ENCODE data around the gene PNPLA3.

DNA sequence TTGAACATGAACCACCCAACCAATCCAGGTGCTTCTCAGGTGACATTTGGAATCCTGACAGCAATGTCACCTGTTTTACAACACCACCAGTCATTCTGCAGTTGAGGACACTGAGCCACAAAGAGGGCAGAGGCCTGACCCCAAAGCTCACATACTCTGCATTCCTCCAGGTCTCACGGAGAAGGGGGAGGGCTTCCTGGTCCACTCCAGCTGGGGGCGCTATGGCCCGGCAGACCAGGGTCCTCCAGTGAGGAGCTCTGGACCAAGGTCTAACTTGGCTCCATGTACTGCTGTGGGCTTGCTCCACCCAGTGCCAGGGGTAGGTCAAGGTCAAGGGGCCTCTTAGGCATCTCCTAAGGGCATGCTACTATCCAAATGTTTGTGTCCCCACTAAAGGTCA, 1.5 kb upstream of the PNPLA3 start:
- TF ChIP-seq, protein P1, sequence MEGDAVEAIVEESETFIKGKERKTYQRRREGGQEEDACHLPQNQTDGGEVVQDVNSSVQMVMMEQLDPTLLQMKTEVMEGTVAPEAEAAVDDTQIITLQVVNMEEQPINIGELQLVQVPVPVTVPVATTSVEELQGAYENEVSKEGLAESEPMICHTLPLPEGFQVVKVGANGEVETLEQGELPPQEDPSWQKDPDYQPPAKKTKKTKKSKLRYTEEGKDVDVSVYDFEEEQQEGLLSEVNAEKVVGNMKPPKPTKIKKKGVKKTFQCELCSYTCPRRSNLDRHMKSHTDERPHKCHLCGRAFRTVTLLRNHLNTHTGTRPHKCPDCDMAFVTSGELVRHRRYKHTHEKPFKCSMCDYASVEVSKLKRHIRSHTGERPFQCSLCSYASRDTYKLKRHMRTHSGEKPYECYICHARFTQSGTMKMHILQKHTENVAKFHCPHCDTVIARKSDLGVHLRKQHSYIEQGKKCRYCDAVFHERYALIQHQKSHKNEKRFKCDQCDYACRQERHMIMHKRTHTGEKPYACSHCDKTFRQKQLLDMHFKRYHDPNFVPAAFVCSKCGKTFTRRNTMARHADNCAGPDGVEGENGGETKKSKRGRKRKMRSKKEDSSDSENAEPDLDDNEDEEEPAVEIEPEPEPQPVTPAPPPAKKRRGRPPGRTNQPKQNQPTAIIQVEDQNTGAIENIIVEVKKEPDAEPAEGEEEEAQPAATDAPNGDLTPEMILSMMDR (IDR thresholded peaks at IDR 0.05; ENCODE audit: borderline replicate concordance, extremely low read depth, low read length, poor library complexity, severe bottlenecking), result no peak
- TF ChIP-seq EZH2 (IDR thresholded peaks at IDR 0.05; ENCODE audit: borderline replicate concordance, low read depth, low read length, severe bottlenecking), result no peak

All from DND-41 (cell line).